Astrocyte (in vitro differentiated cells and primary cell): Measurements from ENCODE around the gene PBLD.

ENCODE experiments used
- CTCF ChIP-seq: IDR thresholded peaks from 2 replicates; pipeline ENCODE4 v1.5.1; 2011; ENCODE audit warnings: low read depth, mild to moderate bottlenecking, inconsistent platforms, low read length, moderate library complexity; ENCODE audit not compliant: insufficient read depth
- EZH2 ChIP-seq: IDR thresholded peaks from 2 replicates; pipeline ENCODE4 v1.6.1; 2012; ENCODE audit warnings: mild to moderate bottlenecking, low read length, inconsistent platforms; ENCODE audit not compliant: insufficient read depth

GRCh38 chr10:68333440-68334431, 1.0 kb upstream of the PBLD start:
- TF ChIP-seq CTCF (no peak), EZH2 (no peak)
